HG03139 (cell line): ENCODE measurements around the gene SIRT6.
"Not testable (repeated sequence)": the region's sequence is repeated elsewhere in the genome, so short reads cannot be mapped to it uniquely, and the experiment has no call there.

Experiments used
- ATAC-seq: cut with Tn5 transposase; IDR thresholded peaks from one replicate; pipeline ENCODE4 v1.9.1; 2021; ENCODE audit not compliant: unreplicated experiment

Gene SIRT6

DNA sequence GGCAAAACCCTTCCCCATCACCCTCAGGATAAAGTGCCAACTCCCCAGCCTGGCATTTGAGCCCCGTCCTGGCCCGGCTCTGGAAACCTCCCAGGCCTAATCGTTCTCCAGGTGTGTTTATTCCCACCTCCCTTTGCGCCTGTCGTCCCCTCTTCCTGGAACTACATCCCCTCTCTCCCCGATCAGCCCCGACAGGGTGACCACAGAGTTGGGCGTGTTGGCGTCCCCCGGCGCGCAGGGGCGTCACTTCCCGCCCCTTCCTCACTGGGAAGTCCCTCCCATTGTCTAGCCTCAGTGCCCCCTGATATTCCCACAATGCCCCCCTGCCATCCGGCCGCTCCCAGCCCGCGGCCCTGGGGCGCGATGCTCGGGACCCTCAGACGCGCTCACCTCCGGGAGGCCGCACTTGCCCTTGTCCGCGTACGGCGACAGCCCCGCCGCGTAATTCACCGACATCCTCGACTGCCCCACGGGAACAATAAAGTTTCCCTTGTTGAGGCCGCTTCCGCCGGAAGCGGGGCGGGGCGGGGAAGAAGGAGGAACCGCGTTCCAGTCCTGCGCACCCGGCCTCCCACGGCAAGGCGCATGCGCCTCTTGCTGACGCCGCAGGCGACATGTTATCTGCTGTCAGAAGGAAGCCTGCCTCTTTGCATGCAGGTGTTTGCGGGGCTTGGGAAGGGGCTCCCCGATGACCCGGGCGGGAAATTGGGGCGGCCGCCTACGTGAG lies at the start of gene SIRT6, which contains the start of gene ANKRD24:
Gene SIRT6, minus strand, starts transcription at position 480 of the 727 bp plus-strand sequence. Its CDS starts 24 bp downstream, at position 456.
Gene ANKRD24, plus strand, starts transcription at position 606 of the 727 bp plus-strand sequence. CDS start 3,737 bp downstream, outside the sequence.
- peak; percentile 61 for ATAC-seq

DNA sequence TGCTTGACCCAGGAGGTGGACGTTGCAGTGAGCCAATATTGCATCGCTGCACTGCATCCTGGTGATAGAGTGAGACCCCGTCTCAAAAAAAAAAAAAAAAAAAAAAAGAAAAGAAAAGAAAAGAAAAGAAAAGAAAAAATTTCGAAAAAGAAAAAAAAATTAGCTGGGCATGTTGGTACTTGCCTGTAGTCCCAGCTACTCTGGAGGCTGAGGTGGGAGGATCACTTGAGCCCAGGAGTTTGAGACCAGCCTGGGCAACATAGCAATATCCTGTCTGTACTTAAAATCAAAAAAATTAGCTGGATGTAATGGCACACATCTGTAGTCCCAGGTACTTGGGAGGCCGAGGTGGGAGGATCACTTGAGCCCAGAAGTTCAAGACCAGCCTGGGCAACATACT lies 49.8 kb upstream of the SIRT6 start:
- not testable (repeated sequence) for ATAC-seq

DNA sequence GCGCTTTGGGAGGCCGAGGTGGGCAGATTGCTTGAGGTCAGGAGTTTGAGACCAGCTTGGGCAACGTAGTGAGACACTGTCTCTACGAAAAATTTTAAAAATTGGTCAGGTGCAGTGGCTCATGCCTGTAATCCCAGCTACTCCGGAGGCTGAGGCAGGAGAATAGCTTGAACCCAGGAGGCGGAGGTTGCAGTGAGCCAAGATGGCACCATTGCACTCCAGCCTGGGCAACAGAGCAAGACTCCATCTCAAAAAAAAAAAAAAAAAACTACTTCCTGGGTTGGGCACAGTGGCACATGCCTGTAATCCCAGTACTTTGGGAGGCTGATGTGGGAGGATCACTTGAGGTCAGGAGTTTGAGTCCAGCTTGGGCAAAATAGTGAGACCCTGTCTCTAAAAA lies 49.2 kb upstream of the SIRT6 start:
- not testable (repeated sequence) for ATAC-seq

DNA sequence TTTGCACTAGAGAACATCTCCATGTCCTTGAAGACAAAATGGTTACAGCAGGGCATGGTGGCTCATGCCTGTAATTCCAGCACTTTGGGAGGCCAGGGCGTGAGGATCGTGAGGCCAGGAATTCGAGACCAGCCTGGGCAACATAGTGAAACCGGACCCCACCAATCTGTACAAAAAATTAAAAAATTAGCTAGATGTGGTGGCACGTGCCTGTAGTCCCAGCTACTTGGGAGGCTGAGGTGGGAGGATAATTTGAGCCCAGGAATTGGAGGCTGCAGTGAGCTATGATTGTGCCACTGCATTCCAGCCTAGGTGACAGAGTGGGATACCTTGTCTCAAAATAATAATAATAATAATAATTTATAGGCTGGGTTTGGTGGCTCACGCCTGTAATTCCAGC lies 47.9 kb upstream of the SIRT6 start:
- not testable (repeated sequence) for ATAC-seq

DNA sequence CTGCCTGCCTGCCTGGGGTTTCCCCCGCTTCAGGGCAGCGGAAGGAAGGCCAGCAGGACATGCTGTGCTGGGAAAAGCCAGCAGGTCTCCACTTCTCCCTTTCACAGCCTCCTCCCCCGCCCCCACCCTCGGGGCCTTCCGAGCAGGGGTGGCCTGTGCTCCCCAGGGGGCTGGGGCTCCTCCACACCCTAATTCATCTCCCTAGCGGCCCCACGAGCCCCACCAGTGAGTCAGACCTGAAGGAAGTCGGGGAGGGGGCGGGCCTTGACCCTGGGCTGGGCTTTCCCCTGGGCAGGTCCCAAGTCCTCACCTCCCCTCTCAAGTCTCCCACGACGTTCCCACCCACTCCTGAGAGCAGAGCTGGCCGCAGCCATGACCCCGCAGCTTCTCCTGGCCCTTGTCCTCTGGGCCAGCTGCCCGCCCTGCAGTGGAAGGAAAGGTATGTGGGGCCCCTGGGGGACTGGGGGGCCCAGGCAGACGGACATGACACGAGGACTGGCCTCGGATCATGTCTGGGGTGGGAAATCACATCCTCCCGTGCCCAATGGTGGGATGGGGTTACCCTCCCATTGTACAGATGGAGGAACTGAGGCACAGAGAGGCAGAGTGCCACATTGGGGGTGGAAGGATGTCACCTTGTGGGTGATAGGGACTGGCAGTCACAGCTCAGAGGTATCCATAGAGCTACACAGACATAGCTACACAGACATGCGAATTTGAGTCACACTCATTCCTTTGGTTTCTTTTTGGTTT lies 47.0 kb upstream of the SIRT6 start, which contains the start of gene EBI3:
Gene EBI3, plus strand, starts transcription at position 345 of the 753 bp plus-strand sequence. Its CDS starts 28 bp downstream, at position 373.
- ATAC-seq = peak; percentile 64

DNA sequence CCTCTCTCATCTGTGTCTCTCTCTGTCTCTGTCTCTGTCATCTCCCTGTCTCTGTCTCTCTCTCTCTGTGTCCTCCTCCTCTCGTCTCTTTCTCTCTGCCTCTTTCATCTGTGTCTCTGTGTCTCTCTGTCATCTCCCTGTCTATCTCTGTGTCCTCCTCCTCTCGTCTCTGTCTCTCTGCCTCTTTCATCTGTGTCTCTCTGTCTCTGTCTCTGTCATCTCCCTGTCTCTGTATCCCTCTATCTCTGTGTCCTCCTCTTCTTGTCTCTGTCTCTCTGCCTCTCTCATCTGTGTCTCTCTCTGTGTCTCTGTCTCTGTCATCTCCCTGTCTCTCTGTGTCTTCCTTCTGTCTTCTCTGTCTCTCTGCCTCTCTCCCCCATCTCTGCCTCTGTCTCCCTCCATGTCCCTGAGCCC lies 46.4 kb upstream of the SIRT6 start:
- no peak for ATAC-seq

DNA sequence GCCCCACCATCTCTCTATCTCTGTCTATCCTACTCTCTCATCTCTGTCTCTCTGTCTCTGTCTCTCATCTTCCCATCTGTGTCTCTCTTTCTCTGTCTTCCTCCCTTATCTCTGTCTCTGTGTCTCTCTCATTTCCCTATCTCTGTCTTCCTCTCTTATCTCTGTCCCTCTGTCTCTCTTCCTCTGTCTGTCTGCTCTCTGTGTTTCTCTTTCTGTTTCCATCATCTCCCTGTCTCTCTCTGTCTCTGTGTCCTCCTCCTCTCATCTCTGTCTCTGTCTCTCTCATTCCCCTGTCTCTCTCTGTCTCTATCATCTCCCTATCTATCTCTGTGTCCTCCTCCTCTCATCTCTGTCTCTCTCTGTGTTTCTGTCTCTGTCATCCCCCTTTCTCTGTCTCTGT lies 45.4 kb upstream of the SIRT6 start:
- ATAC-seq = no peak

DNA sequence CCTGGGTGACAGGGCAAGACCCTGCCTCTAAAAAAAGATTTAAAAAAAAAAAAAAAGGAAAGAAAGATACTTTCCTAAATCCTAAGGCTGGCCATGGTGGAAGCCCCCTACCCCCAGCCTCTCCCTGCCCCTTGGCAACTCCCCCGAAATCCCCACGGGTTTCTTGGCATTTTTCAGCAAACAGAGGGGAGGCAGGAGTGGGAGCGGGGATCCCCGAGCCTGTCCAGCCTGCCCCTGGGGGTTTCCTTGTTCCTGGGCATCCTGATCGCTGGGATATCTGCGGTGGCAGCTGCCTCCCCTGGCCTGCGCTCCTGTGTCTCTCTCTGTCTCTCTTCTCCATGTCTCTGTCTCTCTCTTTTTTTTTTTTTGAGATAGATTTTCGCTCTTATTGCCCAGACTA lies 43.5 kb upstream of the SIRT6 start:
- no peak for ATAC-seq

DNA sequence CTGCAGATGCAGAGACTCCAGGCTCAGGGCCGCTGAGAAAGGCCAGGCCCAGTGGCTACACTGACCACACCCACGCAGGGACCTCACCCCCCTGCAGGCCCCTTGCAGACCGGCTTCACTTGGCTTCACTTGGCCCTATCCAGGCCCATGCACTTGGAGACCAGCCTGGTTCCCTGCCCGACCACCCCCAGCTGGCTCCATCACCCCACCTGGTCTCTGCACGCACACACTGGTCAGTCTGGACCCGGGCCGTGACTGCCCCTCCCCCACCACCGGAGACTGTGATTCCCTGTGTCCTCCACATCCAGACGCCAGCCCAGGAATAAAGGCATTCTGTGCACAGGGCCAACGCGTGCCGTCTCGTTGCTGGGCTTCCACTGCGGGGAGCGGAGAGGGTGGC lies 42.1 kb upstream of the SIRT6 start:
- no peak for ATAC-seq

DNA sequence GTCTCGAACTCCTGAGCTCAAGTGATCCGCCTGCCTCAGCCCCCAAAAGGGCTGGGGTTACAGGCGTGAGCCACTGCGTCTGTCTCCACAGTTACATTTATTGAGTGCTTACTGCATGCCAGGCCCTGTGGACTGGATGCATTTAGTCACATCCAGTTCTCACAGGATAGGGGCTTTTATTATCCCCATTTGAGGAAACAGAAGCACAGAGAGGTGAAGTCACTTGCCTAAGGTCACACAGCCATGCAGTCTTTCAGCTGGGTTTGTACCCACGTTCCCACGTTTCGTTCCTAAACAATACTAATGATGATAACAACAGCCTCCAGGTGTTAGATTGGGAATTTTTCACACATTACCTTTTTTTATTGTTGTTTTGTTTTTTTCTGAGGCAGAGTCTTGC lies 37.8 kb upstream of the SIRT6 start:
- no peak for ATAC-seq

DNA sequence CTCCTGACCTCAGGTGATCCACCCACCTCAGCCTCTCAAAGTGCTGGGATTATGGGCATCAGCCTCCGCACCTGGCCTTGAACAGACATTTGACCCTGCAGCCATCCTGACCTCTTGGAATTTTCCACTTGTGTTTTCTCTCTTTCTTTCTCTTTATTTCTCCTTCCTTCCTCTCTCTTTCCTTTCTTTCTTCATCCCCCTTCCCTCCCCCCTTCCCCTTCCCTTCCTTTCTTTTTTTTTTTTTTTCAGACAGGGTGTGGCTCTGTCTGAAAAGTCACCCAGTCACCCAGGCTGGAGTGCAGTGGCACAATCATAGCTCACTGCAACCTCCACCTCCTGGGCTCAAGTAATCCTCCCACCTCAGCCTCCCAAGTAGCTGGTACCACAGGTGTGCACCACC lies 36.2 kb upstream of the SIRT6 start:
- ATAC-seq = not testable (repeated sequence)

DNA sequence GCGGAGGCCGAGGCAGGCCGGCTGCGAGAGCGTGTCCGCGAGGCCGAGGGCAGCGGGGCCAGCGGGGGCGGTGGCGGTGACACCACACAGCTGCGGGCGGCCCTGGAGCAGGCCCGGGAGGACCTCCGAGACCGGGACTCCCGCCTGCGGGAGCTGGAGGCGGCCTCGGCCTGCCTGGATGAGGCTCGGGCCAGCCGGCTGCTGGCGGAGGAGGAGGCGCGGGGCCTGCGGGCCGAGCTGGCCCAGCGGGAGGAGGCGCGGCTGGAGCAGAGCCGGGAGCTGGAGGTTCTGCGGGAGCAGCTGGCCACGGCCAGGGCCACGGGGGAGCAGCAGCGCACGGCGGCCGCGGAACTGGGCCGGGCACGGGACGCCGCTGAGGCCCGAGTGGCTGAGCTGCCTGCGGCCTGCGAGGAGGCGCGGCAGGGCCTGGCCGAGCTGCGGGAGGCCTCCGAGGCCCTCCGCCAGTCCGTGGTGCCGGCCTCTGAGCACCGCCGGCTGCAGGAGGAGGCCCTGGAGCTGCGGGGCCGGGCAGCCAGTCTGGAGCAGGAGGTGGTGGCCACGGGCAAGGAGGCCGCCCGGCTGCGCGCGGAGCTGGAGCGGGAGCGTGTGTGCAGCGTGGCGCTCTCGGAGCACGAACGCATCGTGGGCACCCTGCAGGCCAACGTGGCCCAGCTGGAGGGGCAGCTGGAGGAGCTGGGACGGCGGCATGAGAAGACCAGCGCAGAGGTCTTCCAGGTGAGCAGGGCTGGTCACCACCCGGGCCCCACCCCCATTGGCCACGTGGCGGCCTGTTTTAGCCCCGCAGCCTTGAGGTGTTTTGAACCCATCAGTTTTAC lies 35.3 kb upstream of the SIRT6 start:
- no peak for ATAC-seq

DNA sequence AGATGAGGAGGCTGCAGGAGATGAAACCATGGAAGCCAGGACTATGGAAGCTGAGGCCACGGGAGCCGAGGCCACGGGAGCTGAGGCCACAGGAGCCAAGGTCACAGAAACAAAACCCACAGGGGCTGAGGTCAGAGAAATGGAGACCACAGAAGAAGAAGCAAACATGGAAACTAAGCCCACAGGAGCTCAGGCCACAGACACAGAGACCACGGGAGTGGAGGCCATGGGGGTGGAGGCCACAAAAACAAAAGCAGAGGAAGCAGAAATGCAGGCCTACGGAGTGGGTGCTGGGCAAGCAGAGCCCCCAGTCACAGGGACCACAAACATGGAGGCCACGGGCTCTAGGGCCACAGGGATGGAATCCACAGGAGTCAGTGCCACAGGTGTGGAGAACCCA lies 34.5 kb upstream of the SIRT6 start:
- no peak for ATAC-seq

DNA sequence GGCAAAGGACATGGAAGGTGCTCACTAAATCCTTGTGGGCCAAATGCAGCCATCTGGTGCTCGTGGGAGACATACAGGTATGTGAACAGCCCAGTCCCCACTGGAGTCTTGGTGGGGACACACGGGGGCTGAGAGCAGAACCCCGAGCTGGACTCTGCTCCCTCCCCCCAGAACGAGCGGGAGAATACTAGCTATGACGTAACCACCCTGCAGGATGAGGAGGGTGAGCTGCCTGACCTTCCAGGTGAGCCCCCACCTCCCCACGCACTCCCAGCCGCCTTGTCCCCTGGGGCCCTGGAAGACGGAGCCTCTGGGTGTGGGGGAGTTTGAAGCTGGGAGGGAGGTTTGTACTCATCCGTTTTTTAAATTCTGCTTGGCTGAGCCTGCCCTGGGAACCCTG lies 33.4 kb upstream of the SIRT6 start:
- no peak for ATAC-seq

DNA sequence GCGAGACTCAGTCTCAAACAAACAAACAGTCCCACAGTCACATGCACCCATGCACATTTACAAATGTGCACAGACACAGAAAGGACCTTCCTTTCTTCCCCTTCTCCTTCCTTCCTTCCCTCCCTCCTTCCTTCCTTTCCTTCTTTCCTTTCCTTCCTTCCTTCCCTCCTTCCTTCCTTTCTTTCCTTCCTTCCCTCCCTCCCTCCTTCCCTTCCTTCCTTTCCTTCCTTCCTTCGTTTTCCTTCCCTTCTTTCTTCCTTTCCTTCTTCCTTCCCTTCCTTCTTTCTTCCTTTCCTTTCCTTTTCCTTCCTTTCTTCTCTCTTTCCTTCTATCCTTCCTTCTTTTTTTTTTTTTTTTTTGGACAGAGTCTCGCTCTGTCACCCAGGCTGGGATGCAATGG lies 30.8 kb upstream of the SIRT6 start:
- no peak for ATAC-seq

DNA sequence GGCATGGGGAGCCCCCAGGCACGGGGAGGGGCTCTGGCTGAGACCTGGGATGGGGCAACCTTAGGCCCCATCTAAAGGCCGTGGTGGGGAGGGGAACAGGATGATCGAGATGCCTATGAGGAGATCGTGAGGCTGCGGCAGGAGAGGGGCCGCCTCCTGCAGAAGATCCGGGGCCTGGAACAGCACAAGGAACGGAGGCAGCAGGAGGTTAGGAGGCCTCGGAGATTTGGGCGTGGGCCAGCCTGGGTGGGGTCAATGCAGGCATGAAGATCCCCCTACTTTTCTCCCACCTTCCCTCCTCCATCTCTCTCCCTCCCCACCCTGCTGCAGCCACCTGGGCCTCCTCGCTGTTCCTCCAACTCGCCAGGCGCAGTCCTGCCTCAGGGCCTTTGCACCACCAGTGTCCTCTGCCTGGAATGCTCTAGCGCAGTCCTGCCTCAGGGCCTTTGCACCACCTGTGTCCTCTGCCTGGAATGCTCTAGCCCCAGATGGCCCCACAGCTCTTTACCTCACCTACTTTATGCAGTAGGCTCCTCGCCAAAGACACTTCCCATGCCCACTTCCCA lies 27.9 kb upstream of the SIRT6 start:
- ATAC-seq = no peak

DNA sequence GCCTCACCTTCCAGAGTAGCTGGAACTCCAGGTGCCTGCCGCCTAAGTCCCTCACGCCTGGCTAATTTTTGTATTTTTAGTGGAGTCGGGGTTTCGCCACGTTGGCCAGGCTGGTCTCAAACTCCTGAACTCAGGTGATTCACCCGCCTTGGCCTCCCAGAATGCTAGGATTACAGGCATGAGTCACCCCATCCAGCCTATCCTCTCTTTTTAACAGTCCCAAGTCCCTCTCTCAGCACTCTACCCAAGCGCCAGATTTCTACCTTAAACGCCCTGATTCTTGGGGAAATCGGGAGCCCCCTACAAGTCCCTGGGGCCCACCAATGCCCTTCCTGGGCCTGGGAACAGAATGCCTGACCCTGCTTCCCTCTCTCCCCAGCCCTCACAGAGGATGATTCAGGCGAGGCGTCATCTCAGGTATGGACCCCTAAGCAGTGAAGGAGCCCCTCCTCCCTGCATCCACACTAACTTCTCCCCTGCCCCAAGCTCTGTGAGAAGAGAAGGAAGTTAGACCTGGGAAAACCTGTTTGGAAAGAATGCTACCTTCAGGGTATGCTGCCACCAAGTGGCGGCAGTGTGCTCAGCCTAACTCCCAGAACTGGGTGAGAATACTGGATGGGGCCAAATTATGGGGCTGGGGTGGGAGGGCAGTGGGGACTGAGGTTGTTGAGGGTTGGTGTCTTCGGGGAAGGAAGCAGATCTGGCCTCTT lies 26.2 kb upstream of the SIRT6 start:
- no peak for ATAC-seq

DNA sequence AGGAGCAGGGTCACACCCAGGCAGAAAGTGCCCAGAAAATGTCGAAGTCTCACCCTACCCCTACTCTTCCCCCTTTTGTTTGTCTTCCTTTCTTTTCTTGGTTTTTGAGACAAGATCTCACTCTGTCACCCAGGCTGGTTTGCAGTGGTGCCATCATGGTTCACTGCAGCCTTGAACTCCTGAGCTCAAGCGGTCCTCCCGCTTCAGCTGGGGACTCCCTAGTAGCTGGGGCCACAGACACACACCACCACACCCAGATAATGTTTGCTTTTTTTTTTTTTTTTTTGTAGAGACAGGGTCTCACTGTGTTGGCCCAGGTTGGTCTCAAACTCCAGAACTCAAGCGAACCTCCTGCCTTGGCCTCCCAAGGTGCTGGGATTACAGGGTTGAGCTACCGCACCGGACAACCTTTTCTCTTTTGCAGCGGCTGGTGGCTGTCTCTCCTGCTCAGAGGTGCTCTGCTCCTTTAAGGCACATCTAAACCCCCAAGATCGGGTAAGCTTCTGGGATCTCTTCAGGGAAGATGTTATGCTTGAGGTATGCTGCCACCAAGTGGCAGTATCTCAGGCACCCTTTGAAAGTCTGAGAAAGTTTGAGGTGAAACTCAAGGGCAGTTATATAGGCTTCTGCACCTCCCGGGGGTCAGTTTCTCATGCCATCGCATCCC lies 24.6 kb upstream of the SIRT6 start:
- ATAC-seq = no peak

DNA sequence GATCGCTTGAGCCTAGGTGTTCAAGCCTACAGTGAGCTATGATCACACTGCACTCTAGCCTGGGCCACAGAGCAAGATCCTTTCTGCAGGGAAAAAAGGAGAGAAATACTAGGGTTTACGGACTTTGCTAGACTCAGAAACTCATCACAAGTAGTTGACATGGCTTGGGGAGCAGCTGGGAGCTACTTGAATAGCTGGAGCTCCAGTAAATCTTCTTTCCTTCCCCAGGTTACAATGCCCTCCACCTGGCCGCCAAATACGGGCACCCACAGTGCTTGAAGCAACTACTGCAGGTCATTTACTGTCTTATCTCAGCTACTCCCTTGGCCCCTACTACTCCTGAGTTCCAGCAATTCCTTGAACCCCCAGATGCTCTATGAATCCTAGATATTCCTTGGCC lies 19.4 kb upstream of the SIRT6 start:
- ATAC-seq = no peak
